GM19193 (cell line): ENCODE data around the gene HIRA.

ENCODE experiments used
- POLR2A ChIP-seq: IDR thresholded peaks from 4 replicates; pipeline ENCODE4 v1.6.1; 2011; ENCODE audit not compliant: insufficient read depth, insufficient read length; ENCODE audit errors: extremely low read depth

The HIRA gene

GRCh38 chr22:19367763-19368367, 63.7 kb downstream of the HIRA start:
- no peak for TF ChIP-seq POLR2A

DNA sequence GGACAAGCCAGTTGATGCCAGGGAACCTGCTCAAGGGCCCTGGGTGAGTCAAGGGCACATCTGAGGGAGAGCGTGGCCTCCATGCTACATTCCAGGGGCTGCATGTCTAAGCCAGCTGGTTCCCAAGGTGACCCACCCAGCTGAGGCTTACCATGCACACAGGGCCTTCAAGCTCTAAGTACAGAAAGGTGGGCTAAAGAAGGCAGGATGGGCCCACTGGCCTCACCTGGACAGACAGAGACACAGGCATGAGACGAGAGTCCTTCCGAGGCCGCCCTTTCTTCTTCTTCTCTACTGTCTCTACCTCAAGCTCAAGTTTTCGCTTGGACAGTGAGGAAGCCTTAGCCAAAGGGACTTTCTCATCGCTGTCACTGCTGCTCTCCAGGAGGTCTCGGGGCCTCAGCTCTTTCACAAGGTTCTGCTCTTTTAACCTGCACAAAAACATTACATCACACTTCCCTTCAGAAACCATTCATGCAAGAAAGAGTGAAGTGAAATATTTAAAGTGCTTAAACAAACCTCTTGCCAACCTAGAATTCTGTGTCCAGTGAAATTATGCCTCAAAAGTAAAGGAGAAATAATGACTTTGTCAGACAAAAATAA, 69.9 kb downstream of the HIRA start:
- no peak for TF ChIP-seq POLR2A

DNA sequence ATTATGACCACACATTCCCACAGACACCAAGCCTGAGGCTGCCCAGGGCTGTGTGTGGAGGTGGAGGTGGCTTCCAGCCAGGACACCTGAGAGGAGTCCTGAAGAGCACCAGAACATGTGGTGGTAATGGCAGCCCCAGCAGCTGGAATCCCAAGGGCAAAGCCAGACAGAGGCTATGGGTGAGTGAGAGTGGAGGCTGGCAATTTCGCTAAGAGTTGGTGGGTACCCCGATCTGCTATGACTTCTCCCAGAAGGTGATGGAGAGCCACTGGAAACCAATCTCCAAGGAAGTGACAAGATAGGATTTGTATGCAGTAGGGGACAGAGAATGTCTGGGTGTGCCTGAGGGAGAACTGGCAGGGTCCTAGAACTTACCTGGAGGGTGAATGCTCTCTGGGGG, 70.7 kb downstream of the HIRA start:
- TF ChIP-seq POLR2A: no peak

DNA sequence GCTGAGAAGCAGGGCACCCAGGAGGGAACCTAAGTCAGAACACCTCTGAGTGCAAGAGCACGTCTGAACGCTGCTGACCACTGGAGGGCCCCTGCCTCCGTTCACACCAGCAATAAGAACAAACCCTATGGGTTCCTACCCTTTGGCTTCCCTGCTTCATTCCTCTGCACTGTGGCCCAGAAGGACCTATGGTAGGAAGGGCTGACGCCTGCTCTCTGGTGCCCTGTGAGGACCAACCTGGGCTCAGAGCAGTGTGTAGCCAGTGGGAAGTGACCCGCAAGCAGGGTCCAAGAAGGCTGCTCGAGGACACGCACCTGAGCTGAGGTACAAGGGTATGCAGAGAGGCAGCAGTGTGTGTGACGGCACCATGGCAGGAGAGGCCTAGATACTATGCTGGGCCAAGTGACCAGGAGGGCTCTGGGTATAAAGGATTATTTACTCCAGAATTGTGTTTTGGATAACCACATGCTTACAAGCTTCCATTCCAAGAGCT, 71.2 kb downstream of the HIRA start:
- TF ChIP-seq POLR2A: no peak

DNA sequence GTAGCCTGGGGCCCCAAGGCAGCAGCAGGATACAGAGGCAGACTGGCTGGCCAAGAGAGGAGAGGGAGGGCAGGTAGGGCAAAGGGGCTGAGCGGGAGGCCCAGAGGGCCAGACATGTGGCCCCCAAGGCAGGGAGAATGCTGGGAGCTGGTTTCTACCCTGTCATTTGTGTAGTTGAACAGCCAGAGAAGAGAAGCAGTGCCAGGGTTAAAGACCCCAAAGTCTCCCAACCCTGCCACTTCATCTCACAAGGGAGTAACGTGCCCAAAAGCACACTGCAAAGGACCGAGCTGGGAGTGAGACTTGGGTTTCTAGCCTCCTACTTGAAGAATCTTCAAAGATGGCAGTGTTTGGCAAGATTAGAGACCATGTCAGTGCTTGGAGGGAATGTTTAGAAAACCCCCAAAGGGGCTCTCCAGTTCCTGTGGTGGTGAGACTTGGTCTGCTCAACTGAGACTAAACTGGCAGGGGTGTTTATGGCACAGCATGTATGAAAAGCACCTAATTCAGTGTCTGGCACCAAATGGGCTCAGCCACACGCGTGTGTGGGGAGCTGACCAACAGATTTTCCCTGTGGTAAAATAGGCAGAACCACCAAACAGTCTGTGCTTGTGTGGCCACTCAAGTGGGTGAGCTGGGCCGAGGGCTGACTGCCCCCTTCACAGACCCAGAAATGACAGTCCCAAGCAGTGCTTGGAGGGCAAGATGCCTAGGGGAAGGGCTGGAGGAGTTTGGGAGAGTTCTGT, 71.8 kb downstream of the HIRA start:
- TF ChIP-seq POLR2A: no peak

DNA sequence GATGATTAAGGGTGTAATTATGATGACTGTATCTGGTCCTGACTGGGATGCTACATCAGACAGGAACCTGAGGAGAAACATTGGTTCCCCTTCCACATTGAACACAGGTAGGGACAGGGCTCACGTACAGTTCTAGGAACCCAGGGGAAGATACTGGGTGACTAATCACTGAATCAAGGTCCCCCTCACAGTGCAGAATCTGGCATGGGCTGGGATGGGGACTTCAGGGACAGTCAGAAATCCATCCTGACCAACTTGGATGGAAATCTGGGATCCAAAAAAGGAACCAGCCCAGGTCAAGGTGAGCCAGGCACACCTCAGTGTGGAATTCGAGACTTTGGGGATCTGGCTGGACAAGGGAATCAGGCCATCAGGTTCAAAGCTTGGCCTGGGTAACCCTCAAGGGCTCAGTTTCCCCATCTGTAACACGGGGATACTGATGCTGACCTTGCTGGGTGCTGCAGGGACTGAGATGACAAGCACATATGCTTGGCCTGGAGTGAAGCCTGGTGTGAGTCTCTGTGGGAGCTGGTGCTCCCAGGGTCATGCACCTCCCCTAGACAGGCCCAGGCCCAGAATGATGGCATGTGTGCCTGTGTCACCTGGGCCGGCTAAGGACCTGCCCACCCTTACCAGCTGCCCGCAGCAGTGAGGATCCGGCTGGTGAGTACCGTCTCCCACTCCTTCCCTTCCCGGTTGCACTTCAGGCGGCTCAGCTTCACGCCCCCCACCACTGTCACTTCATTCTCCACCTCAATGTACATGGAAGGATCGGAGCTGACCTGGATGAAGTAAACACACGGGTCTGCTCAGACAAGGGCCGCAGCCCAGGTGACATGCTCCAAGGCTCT, 72.6 kb downstream of the HIRA start:
- TF ChIP-seq POLR2A: no peak

DNA sequence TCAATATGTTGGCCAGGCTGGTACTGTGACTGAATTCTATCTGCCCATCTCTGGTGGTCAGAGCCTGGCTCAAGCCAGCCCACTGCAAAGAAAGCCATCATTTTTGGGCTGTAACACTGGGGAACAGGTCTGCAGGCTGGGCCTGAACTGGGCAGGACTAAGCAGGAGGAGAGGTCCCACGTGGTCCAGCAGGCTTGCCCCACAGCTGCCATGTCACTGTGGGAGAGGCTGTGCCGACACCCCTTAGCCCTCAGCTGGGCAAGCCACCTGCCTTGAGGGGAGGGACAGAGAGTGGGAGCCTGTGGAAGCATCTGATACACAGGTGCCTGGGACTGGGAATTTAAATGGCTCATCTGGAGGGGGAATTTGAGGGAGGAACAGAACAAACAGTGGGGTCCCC, 73.3 kb downstream of the HIRA start:
- no peak for TF ChIP-seq POLR2A

GRCh38 chr22:19357270-19358105, 74.0 kb downstream of the HIRA start:
- TF ChIP-seq POLR2A: no peak

DNA sequence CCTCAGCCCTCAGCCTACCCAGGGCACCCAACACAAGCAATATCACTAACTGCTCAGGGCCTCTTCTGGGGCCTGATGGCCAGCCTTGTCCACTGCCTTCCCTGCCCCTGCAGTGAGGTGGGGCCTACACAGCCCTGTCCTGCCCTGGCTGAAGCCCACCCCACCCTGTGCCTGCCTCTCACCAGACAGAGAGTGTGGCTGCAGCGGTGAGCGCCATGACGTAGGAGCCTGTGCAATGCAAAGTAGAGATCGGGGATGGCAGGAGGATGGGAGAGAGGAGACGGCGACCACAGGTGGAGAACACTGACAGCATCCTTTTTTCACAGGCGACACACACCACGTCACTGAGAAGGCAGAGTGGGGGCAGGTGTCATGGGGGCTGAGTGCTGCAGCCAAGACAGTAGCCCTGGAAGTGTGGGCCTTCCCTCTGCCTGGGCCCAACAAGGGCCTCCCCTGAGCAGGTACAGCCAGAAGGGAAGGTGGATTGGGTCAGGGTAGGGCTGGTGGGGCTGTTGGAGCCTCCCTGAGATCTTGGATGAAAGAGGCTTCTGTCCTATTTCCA, 74.7 kb downstream of the HIRA start:
- no peak for TF ChIP-seq POLR2A

DNA sequence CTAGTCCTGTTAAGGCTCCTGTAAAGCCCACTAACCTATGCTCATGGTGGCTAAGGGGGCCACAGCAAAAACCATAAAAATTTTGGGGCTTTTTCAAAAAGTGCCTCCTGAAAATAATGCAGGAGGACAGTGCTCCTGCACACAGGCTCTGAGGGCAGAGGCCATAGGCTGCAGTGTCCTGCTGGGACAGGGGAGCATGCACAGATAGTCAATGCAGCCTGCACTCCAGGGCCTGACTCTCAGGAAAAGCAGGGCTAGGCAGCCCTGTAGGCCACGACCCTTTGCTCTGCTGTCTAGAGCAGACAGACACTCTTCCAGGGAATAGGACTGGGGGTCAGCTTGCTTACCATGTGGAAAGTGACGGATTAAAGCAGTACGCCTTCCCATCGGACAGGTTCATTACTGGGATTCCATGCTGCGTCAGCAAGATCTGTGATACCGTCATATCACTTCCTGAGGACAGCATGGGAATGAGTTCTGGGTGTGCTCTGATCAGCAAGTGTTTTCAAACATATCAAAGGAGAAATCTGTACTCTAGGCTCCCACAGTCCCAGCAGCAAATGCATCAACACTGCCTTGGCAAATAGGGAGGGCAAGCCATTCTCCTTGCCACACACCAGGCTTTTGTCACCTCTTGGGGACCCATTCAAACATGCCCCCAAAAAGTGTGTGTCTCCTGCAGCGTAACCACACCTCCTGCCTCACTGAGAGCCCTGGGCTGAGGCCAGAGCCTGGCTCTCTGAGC, 75.9 kb downstream of the HIRA start:
- no peak for TF ChIP-seq POLR2A

GRCh38 chr22:19354201-19354600, 77.3 kb downstream of the HIRA start:
- no peak for TF ChIP-seq POLR2A

GRCh38 chr22:19353363-19354131, 78.0 kb downstream of the HIRA start:
- TF ChIP-seq POLR2A: no peak
